GM23338 (cell line): ENCODE data around the gene MED20.

Experiments
- CREB1 ChIP-seq: fragments of 250-450 bp; sonication (Bioruptor Pico); IDR thresholded peaks from 2 replicates; pipeline ENCODE4 v1.5.0; 2020; ENCODE audit warnings: low read depth, mild to moderate bottlenecking, moderate library complexity
- EZH2 ChIP-seq: fragments of 200-600 bp; sonication (generic); IDR thresholded peaks from one replicate; pipeline ENCODE4 v1.8.0; 2017; ENCODE audit warnings: antibody characterized with exemption, mild to moderate bottlenecking, low read depth; ENCODE audit not compliant: unreplicated experiment
- EZH2phosphoT487 ChIP-seq: fragments of 200-600 bp; sonication (generic); IDR thresholded peaks from one replicate; pipeline ENCODE4 v1.8.1; 2018; ENCODE audit warnings: antibody characterized with exemption; ENCODE audit not compliant: unreplicated experiment
- POLR2AphosphoS5 ChIP-seq: IDR thresholded peaks from 2 replicates; pipeline ENCODE4 v1.6.1; 2016; ENCODE audit warnings: antibody characterized with exemption, low read depth
- ZNF331 ChIP-seq: fragments of 250-450 bp; sonication (Bioruptor Pico); IDR thresholded peaks from 2 replicates; pipeline ENCODE4 v1.5.0; 2020; ENCODE audit warnings: low read depth, mild to moderate bottlenecking, moderate library complexity
- TF ChIP-seq, protein P1 (sequence below), 2 experiments: fragments of 200-600 bp in 1 of 2; sonication (generic) in 1 of 2; conservative IDR thresholded peaks; 2 replicates each; pipeline versions ENCODE4 v1.5.1 to v1.6.1; 2016 to 2017; ENCODE audit warnings: antibody characterized with exemption in 2 of 2, low read depth in 2 of 2, mild to moderate bottlenecking in 2 of 2, moderate library complexity in 1 of 2
- TF ChIP-seq, protein P2 (sequence below): IDR thresholded peaks from one replicate; pipeline ENCODE4 v1.6.1; 2018; ENCODE audit warnings: antibody characterized with exemption; ENCODE audit not compliant: unreplicated experiment

DNA sequence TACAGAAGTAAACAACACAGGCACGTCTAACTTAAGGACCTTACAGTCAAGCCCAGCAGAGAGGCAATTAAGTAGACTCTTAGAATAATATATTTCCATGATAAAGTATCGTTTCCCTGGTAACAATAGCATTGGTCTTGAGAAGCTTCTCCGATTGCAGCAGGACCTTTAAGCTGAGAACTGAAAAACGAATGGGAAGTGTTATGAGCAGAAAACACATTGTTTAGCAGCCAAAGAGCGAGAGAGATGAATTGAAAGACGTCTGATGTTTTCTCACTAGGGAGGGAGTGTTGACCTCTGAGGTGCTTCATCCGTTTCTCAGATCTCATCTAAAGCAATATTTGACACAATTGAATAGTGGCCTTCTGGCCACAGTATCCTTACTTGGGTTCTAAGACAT is 1.2 kb upstream of the MED20 start:
- TF ChIP-seq, protein P1, sequence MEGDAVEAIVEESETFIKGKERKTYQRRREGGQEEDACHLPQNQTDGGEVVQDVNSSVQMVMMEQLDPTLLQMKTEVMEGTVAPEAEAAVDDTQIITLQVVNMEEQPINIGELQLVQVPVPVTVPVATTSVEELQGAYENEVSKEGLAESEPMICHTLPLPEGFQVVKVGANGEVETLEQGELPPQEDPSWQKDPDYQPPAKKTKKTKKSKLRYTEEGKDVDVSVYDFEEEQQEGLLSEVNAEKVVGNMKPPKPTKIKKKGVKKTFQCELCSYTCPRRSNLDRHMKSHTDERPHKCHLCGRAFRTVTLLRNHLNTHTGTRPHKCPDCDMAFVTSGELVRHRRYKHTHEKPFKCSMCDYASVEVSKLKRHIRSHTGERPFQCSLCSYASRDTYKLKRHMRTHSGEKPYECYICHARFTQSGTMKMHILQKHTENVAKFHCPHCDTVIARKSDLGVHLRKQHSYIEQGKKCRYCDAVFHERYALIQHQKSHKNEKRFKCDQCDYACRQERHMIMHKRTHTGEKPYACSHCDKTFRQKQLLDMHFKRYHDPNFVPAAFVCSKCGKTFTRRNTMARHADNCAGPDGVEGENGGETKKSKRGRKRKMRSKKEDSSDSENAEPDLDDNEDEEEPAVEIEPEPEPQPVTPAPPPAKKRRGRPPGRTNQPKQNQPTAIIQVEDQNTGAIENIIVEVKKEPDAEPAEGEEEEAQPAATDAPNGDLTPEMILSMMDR (conservative IDR thresholded peaks at IDR 0.05; ENCODE audit: low read depth in 2 of 2): no peak
- TF ChIP-seq POLR2AphosphoS5 (no peak), EZH2 (no peak), CREB1 (no peak), EZH2phosphoT487 (no peak), ZNF331 (CRISPR knock-in tag) (no peak)
- TF ChIP-seq, protein P2, sequence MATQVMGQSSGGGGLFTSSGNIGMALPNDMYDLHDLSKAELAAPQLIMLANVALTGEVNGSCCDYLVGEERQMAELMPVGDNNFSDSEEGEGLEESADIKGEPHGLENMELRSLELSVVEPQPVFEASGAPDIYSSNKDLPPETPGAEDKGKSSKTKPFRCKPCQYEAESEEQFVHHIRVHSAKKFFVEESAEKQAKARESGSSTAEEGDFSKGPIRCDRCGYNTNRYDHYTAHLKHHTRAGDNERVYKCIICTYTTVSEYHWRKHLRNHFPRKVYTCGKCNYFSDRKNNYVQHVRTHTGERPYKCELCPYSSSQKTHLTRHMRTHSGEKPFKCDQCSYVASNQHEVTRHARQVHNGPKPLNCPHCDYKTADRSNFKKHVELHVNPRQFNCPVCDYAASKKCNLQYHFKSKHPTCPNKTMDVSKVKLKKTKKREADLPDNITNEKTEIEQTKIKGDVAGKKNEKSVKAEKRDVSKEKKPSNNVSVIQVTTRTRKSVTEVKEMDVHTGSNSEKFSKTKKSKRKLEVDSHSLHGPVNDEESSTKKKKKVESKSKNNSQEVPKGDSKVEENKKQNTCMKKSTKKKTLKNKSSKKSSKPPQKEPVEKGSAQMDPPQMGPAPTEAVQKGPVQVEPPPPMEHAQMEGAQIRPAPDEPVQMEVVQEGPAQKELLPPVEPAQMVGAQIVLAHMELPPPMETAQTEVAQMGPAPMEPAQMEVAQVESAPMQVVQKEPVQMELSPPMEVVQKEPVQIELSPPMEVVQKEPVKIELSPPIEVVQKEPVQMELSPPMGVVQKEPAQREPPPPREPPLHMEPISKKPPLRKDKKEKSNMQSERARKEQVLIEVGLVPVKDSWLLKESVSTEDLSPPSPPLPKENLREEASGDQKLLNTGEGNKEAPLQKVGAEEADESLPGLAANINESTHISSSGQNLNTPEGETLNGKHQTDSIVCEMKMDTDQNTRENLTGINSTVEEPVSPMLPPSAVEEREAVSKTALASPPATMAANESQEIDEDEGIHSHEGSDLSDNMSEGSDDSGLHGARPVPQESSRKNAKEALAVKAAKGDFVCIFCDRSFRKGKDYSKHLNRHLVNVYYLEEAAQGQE: no peak
